Right renal pelvis (tissue), 4 donors: ENCODE measurements around the gene CLIP1. TPM values are rescaled to one million over a fixed set of nuclear protein-coding genes. Genes with fewer than 3 reads are reported as not detected.
"Not testable (repeated sequence)": the region's sequence is repeated elsewhere in the genome, so short reads cannot be mapped to it uniquely, and the experiment has no call there.

ENCODE experiments used
- DNase-seq, 4 donors: peaks; one replicate each; pipeline ENCODE4 v3.0.0-alpha.2; 2013; ENCODE audit warnings: low read depth in 4 of 4, low spot score in 3 of 4, missing footprints in 1 of 4
- polyA plus RNA-seq, 4 donors: library from polyadenylated mRNA; unstranded; fragments of 120-200 nt; gene quantifications; one replicate each; pipeline ENCODE4 v1.2.1, GENCODE V29; 2013; ENCODE audit not compliant: insufficient read length in 4 of 4

The CLIP1 gene
- 10 to 100 TPM; 33.6 to 42.5 (median 39.6) TPM for polyA plus RNA-seq

GRCh38 chr12:122421821-122422729, at the start of gene CLIP1:
Gene CLIP1, minus strand, starts transcription at chr12:122422669. Its CDS starts 42,217 bp downstream, at chr12:122380452.
- peak in 1 of 4 donors; percentile 54 for DNase-seq

GRCh38 chr12:122471324-122472226, 49.1 kb upstream of the CLIP1 start:
- peak; percentile 41 to 67 (median 55) for DNase-seq

- not testable (repeated sequence) for DNase-seq
Observed at GRCh38 chr12:122470576-122470975, 48.1 kb upstream of the CLIP1 start.

GRCh38 chr12:122469856-122470255, 47.4 kb upstream of the CLIP1 start:
- DNase-seq: not testable (repeated sequence)

DNA sequence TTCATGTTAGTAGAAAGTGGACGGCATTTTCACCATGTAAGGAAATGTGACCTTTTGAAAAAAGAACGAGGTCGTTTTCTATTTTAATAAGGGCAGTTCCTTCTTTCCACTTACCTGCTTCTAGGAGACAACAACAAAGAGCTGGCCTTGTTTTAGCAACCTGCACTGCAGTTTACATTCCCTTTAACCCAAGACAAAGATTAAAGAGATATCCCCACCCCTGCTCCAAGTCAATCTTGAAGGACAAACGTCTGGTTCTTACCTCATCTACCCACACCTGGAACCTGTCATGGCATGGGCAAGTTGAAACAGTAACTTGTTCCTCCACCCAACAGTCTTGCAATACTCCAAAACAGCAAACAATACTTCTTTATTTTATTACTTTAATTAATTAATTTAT, 45.5 kb upstream of the CLIP1 start:
- no peak for DNase-seq

GRCh38 chr12:122464317-122465042, 42.0 kb upstream of the CLIP1 start:
- DNase-seq: not testable (repeated sequence)

DNA sequence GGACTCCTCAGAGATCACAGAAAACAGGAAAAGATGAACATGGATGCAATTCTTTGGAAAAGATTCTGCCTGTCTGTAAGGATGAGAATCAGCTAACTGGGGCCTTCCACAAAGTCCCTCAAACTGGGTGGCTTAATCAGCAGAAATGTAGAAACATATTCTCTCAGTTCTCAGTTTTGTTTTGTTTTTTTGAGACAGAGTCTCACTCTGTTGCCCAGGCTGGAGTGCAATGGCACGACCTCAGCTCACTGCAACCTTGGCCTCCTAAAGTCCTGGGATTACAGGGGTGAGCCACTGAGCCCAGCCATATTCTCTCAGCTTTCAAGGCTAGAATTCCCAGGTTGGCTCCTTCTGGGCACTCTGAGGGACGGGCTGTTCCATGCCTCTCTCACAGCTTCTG, 38.2 kb upstream of the CLIP1 start:
- no peak for DNase-seq

- no peak for DNase-seq
Observed at GRCh38 chr12:122460061-122460460, 37.6 kb upstream of the CLIP1 start.

GRCh38 chr12:122459211-122459610, 36.7 kb upstream of the CLIP1 start:
- DNase-seq: peak in 1 of 4 donors; percentile 19

- DNase-seq: no peak
Observed at GRCh38 chr12:122458105-122459035, 35.9 kb upstream of the CLIP1 start.

DNA sequence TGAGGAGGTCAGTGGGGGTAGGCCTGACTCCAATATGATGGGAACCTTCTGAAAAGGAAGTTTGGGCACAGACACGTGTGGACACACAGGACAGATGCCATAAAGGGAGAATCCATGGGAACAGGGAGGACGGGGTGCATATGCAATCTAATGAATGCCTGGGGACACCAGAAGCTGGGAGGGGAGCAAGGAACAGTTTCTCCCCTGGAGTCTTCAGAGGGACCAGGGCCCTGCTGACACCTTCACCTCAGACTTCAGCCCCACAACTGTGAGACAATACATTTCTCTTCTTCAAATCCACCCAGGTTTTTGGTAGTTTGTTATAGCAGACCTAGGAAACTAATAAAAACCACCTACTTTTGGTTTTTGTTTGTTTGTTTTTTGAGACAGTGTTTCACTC, 35.2 kb upstream of the CLIP1 start:
- no peak for DNase-seq

DNA sequence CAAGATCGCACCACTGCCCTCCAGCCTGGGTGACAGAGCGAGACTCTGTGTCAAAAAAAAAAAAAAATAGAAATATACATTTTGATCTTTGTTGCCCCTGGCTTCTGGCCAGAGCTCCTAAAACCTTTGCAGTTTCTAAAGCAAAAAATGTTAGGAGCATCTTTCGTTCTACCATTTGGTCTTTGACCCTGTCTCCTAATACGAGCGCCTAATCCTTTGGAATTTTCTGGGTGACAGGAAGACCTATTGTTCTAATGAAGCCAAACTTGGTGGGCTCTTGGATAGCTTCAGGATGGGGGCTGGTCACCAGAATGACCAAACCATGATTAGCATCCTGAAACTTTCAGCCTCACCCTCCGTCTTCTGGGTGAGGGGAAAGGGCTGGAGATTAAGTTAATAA, 32.3 kb upstream of the CLIP1 start:
- no peak for DNase-seq

- DNase-seq: no peak
Observed at GRCh38 chr12:122454250-122454721, 31.8 kb upstream of the CLIP1 start.

DNA sequence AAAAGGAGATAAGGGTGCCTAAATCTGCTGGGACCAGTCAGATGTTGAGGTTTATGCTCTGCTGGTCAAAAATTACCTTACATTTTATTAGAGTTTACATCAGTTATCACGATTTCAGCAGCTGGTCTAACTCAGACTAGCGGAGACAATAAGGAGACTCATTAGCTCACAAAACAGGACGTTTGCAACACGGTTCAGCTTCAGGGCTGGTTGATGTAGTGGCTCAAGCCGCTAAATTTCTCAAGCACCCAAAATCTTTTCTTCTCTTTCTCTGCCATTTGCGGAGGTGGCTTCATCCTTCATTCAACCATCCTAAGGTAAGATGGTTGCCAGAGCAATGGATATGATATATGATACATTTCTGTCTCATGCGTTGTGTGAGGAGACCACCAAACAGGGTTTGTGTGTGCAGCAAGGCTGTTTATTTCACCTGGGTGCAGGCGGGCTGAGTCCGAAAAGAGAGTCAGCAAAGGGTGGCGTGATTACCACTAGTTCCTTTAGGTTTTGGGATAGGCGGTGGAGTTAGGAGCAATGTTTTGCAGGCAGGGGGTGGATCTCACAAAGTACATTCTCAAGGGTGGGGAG, 30.3 kb upstream of the CLIP1 start:
- DNase-seq: no peak

DNA sequence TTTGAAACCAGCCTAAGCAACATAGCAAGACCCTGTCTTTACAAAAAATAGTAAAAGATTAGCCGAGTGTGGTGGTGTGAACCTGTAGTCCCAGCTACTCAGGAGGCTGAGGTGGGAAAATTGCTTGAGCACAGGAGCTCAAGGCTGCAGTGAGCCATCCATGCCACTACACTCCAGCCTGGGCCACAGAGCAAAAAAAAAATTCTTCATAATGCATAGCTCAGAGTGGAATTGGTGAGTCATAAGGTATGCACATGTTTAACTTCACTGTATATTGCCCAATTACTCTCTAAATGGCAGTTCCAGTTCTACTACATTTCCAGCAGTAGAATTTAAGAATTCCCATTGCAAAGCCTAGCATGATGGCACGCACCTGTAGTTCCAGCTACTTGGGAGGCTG, 26.8 kb upstream of the CLIP1 start:
- DNase-seq: no peak

GRCh38 chr12:122447825-122448224, 25.4 kb upstream of the CLIP1 start:
- DNase-seq: not testable (repeated sequence)

DNA sequence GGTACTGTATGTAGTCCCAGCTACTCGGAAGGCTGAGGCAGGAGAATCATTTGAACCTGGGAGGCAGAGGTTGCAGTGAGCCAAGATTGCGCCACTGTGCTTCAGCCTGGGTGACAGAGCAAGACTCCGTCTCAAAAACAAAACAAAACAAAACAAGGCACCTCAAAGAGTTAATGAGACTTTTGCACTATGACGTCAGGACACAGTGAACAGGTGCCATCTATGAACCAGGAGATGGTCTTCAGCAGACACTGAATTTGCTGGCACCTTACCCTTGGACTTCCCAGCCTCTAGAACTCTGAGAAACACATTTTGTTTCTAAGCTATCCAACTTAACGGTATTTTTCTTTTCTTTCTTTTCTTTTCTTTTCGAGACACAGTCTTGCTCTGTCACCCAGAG, 23.9 kb upstream of the CLIP1 start:
- not testable (repeated sequence) for DNase-seq

DNA sequence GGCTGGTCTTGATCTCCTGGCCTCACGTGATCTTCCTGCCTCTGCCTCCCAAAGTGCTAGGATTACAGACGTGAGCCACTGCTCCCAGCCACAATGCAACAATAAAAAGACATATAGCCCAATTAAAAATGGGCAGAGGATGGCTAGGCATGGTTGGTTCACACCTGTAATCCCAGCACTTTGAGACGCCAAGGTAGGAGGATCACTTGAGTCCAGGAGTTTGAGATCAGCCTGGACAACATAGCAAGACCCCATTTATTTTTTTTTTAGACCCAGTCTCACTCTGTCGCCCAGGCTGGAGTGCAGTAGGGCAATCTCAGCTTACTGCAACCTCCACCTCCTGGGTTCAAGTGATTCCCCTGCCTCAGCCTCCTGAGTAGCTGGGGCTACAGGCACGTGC, 21.6 kb upstream of the CLIP1 start:
- not testable (repeated sequence) for DNase-seq

DNA sequence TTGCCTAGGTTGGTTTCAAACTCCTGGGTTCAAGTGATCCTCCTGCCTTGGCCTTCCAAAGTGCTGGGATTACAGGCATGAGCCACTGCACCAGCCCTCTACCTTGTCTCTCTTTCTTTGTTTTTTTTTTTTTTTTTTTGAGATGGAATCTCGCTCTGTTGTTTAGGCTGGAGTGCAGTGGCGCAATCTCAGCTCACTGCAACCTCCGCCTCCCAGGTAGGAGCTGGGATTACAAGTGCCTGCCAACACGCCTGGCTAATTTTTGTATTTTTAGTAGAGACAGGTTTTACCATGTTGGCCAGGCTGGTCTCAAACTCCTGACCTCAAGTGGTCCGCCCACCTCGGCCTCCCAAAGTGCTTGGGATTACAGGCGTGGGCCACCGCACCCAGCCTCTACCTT, 16.4 kb upstream of the CLIP1 start:
- DNase-seq: not testable (repeated sequence)
